Adrenal gland (tissue), 5 donors: ENCODE results near the gene GLI2.

Source experiments
- POLR2A ChIP-seq, 2 donors: fragments of 450-650 bp; IDR thresholded peaks; one replicate each; pipeline ENCODE4 v1.6.1; 2017; ENCODE audit warnings: antibody characterized with exemption in 2 of 2, mild to moderate bottlenecking in 2 of 2, moderate library complexity in 1 of 2
- TF ChIP-seq, protein P1 (sequence below), 6 experiments: fragments of 450-650 bp in 4 of 6; fragments of 200-600 bp in 2 of 6; sonication (generic) in 1 of 6; IDR thresholded peaks; 1 replicate in 5 of 6; 2 replicates in 1 of 6; pipeline versions ENCODE4 v1.5.1 to v1.8.0; 2016 to 2021; ENCODE audit warnings: antibody characterized with exemption in 6 of 6, mild to moderate bottlenecking in 2 of 6, moderate library complexity in 1 of 6
- donor health status: DM: no; HTN: no; CAD: no.

DNA sequence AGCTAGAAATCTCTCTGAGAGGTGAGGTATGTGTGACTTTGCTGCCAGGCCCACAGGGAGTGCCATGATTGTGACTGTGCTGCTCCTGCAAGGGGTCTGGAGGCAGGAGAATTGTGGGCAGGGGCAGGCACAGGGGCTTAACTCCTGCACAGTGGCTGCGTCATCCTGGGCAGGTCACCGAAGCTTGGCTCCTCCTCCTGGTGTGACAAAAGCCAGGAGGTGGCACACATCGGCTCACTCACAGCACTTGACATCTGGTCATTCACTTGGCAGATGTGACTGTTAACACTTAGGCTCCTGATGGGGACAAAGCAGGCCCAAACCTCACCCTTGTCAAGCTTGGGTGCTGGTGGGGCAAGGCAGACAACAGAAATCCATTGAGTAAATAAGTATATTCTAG lies 36.4 kb upstream of the GLI2 start:
- TF ChIP-seq POLR2A (IDR thresholded peaks at IDR 0.05) = no peak
- TF ChIP-seq, protein P1, sequence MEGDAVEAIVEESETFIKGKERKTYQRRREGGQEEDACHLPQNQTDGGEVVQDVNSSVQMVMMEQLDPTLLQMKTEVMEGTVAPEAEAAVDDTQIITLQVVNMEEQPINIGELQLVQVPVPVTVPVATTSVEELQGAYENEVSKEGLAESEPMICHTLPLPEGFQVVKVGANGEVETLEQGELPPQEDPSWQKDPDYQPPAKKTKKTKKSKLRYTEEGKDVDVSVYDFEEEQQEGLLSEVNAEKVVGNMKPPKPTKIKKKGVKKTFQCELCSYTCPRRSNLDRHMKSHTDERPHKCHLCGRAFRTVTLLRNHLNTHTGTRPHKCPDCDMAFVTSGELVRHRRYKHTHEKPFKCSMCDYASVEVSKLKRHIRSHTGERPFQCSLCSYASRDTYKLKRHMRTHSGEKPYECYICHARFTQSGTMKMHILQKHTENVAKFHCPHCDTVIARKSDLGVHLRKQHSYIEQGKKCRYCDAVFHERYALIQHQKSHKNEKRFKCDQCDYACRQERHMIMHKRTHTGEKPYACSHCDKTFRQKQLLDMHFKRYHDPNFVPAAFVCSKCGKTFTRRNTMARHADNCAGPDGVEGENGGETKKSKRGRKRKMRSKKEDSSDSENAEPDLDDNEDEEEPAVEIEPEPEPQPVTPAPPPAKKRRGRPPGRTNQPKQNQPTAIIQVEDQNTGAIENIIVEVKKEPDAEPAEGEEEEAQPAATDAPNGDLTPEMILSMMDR (IDR thresholded peaks at IDR 0.05) = no peak
